HFFc6 (cell line): ENCODE data around the gene RSBN1L. TPM values are rescaled to one million over a fixed set of nuclear protein-coding genes. Genes with fewer than 3 reads are reported as not detected.

Experiments used
- DNase-seq: peaks from one replicate; pipeline ENCODE4 v3.0.0-alpha.2; 2018
- H3K27ac Mint-ChIP-seq: 2 replicates; pipeline ENCODE4 v1.8.0; 2020; ENCODE audit warnings: mild to moderate bottlenecking, mixed read lengths
- H3K27me3 Mint-ChIP-seq: 2 replicates; pipeline ENCODE4 v1.8.0; 2021; ENCODE audit warnings: mild to moderate bottlenecking, moderate library complexity, mixed read lengths; ENCODE audit not compliant: insufficient read depth
- H3K36me3 Mint-ChIP-seq: 2 replicates; pipeline ENCODE4 v1.8.0; 2021; ENCODE audit warnings: low read depth, mixed read lengths
- H3K4me1 Mint-ChIP-seq: 2 replicates; pipeline ENCODE4 v1.8.0; 2020; ENCODE audit warnings: low read depth, mixed read lengths
- H3K4me3 Mint-ChIP-seq: 2 replicates; pipeline ENCODE4 v1.8.0; 2020; ENCODE audit warnings: mild to moderate bottlenecking, moderate library complexity, mixed read lengths
- H3K9me3 Mint-ChIP-seq: 2 replicates; pipeline ENCODE4 v1.8.0; 2020; ENCODE audit warnings: mild to moderate bottlenecking, mixed read lengths
- total RNA-seq, 6 experiments: library from RNA; stranded (reverse); fragmentation: NEBNext Ultra II Directional; extraction: Animal tissue kit (Norgen Biotek cat#: 25700); gene quantifications; 2 replicates in 1 of 6; 3 replicates in 5 of 6; pipeline ENCODE4 v1.2.3, GENCODE V29; 2021
- TF ChIP-seq, protein P1 (sequence below): fragments of 200-600 bp; sonication (generic); IDR thresholded peaks from 2 replicates; pipeline ENCODE4 v1.5.0; 2021; ENCODE audit warnings: antibody characterized with exemption, mild to moderate bottlenecking

RSBN1L gene
- total RNA-seq, 6 experiments from 2014 or later = 11.2 to 14.0 (median 12.9) TPM

DNA sequence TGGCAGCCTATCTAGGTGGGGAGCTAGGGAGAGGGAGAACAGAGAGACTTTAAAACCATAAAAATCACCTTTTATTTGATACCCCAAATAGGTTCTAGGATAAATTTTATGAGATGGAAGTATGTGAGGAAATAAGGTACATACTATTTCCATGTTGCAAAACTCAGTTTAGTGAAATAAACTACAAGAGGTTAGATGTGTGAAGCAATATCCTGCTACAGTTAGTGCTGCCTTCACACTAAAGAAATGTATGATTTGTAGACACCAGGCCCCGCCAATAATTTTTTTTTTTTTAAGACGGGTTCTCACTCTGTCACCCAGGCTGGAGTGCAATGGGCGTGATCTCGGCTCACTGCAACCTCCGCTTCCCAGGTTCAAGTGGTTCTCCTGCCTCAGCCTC, 34.4 kb upstream of the RSBN1L start:
- Mint-ChIP-seq H3K9me3 (no peaks in the 10 kb centered on the region), H3K27me3 (no peaks in the 10 kb centered on the region; the same call in 1 of the 2 replicates), H3K4me1 (peaks cover 8% of the 10 kb centered on the region), H3K27ac (no peak overlapping the region), H3K4me3 (no peak overlapping the region), H3K36me3 (no peaks in the 10 kb centered on the region; the same call in 1 of the 2 replicates)
- TF ChIP-seq, protein P1, sequence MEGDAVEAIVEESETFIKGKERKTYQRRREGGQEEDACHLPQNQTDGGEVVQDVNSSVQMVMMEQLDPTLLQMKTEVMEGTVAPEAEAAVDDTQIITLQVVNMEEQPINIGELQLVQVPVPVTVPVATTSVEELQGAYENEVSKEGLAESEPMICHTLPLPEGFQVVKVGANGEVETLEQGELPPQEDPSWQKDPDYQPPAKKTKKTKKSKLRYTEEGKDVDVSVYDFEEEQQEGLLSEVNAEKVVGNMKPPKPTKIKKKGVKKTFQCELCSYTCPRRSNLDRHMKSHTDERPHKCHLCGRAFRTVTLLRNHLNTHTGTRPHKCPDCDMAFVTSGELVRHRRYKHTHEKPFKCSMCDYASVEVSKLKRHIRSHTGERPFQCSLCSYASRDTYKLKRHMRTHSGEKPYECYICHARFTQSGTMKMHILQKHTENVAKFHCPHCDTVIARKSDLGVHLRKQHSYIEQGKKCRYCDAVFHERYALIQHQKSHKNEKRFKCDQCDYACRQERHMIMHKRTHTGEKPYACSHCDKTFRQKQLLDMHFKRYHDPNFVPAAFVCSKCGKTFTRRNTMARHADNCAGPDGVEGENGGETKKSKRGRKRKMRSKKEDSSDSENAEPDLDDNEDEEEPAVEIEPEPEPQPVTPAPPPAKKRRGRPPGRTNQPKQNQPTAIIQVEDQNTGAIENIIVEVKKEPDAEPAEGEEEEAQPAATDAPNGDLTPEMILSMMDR = no peak
- no peak for DNase-seq

DNA sequence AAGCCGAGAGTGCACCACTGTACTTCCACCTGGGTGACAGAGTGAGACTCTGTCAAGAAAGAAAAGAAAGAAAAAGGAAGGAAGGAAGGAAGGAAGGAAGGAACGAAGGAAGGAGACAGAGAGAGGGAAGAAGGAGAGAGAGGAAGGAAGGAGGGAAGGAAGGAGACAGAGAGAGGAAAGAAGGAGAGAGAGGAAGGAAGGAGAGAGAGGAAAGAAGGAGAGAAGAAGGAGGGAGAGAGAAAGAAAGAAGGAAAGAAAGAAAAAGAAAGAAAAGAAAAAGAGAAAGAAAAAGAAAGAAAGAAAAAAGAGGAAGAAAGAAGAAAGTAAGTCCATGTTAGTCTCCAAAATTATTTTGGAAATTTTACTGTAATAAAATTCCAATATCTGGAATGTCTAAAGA, 33.4 kb upstream of the RSBN1L start:
- peaks cover 8% of the 10 kb centered on the region for H3K4me1 Mint-ChIP-seq
- H3K27ac Mint-ChIP-seq = peak overlapping the region; percentile 25; the same call in 1 of the 2 replicates
- no peaks in the 10 kb centered on the region; the same call in 1 of the 2 replicates for H3K36me3 Mint-ChIP-seq
- TF ChIP-seq, protein P1 = no peak
- DNase-seq = no peak
- no peak overlapping the region for H3K4me3 Mint-ChIP-seq
- no peaks in the 10 kb centered on the region for H3K9me3 Mint-ChIP-seq
- no peaks in the 10 kb centered on the region; the same call in 1 of the 2 replicates for H3K27me3 Mint-ChIP-seq

DNA sequence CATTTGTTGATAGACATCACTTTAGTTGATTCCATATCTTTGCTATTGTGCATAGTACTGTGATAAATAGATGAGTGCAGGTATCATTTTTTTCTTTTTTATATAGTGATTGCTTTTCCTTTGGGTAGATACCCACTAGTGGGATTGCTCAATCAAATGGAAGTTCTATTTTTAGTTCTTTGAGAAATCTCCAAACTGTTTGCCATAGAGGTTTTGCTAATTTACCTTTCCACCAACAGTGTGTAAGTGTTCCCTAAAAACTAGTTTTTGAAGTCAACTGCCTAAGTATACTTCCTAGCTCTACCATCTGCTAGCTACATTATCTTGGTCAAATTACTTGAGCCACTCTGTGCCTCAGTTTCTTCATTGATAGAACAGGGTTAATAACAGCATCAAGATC, 31.5 kb upstream of the RSBN1L start:
- TF ChIP-seq, protein P1 = no peak
- H3K4me3 Mint-ChIP-seq = no peak overlapping the region
- peaks cover 8% of the 10 kb centered on the region for H3K4me1 Mint-ChIP-seq
- no peaks in the 10 kb centered on the region; the same call in 1 of the 2 replicates for H3K36me3 Mint-ChIP-seq
- no peaks in the 10 kb centered on the region; the same call in 1 of the 2 replicates for H3K27me3 Mint-ChIP-seq
- H3K9me3 Mint-ChIP-seq = no peaks in the 10 kb centered on the region
- no peak for DNase-seq
- peak overlapping the region; percentile 24 for H3K27ac Mint-ChIP-seq

DNA sequence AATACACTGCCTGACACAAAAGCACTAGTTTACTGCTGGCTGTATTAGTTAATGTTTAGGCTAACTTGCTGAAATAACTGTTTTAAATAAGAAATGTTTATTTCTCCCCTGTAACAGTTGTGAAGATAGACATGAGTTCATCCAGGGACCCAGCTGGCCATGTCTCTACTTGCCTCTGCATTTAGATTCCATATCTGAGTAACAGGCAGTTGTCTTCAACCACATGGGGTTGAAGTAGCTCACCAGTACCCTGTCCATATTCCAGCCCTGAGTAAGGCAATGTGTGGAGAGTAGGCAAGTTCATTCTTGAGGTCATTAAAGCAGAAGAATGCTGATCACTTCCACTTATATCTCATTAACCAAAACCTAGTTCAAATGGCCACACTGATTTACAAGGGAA, 31.1 kb upstream of the RSBN1L start:
- TF ChIP-seq, protein P1 = no peak
- no peak for DNase-seq
- Mint-ChIP-seq H3K27me3 (no peaks in the 10 kb centered on the region; the same call in 1 of the 2 replicates), H3K9me3 (no peaks in the 10 kb centered on the region), H3K4me1 (peaks cover 8% of the 10 kb centered on the region), H3K27ac (peak overlapping the region; percentile 24), H3K36me3 (no peaks in the 10 kb centered on the region; the same call in 1 of the 2 replicates), H3K4me3 (no peak overlapping the region)

DNA sequence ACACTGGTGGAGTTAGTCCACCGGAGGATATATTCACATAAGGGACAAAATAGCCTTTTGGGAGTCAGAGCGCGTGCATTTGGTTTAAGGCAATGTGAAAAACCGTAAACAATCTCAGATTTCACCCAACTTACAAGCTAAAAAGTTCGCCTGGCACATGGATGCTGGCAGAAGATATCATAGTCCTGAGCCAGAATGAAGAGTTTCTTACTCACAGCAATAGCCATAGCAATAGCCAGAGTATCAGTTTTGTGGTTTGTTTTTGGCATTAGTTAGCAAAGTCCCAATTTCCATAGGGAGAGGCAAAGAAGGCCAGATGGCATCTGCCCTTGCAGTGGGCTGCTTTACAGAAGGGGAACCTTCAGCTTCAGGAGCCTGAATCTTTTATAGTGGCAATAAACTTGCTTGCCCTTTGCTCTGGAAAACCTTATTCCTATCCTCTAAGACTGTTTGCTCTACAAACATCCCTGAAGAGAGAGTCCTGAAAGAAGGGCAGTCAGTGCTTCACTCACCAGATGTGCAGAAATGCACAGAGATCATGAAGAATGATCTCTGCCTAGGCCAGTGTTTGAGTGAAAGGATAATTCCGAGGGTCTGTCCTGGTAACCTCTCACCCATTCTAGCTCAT, 28.7 kb upstream of the RSBN1L start:
- H3K4me1 Mint-ChIP-seq = peaks cover 8% of the 10 kb centered on the region
- H3K9me3 Mint-ChIP-seq = no peaks in the 10 kb centered on the region
- no peak overlapping the region for H3K27ac Mint-ChIP-seq
- no peak for DNase-seq
- no peaks in the 10 kb centered on the region; the same call in 1 of the 2 replicates for H3K27me3 Mint-ChIP-seq
- TF ChIP-seq, protein P1 = no peak
- H3K36me3 Mint-ChIP-seq = no peaks in the 10 kb centered on the region
- H3K4me3 Mint-ChIP-seq = no peak overlapping the region
